K562 (cell line): Measurements from ENCODE around the gene JAK3. TPM values are rescaled to one million over a fixed set of nuclear protein-coding genes. Genes with fewer than 3 reads are reported as not detected.

Experiments used
- ATAC-seq: fragments of 200-7000 bp; cut with Tn5 transposase; 3 replicates; pipeline ENCODE4 v1.9.1; 2020; ENCODE audit warnings: moderate library complexity
- BruUV-seq: library from RNA; stranded (reverse); fragments of 400-500 nt; replicated peaks from 2 replicates; lab custom pipeline; 2021; lab: Mats Ljungman, UMichigan
- CTCF ChIA-PET: fragments of 300-600 bp; formaldehyde crosslinking; extraction: SDS; loops from one replicate; lab custom pipeline; 2021; ENCODE audit warnings: low intra/inter-chr PET ratio; lab: Yijun Ruan, JAX
- POLR2A ChIA-PET: fragments of 300-600, 350-650 bp; sonication (Branson Sonifier 250); formaldehyde crosslinking; extraction: SDS; loops from one replicate; lab custom pipeline; 2021; ENCODE audit warnings: antibody characterized with exemption, inconsistent platforms; lab: Yijun Ruan, JAX
- DNase-seq, 4 experiments: peaks; one replicate each; pipeline versions ENCODE4 v3.0.0 to v3.0.0-alpha.2; 2011 to 2018; ENCODE audit warnings: low spot score in 3 of 4, mixed read lengths in 3 of 4; ENCODE audit errors: extremely low read depth in 1 of 4
- FAIRE-seq: peaks from 2 replicates; lab custom pipeline; 2011; peaks lifted over from hg19 to GRCh38; lab: Jason Lieb, UNC
- H2AFZ ChIP-seq: 2 replicates; pipeline ENCODE4 v1.6.0; 2011; ENCODE audit warnings: low read depth, low read length, control low read depth, inconsistent platforms
- H3K27ac ChIP-seq: fragments of 200-600 bp; 3 replicates; pipeline ENCODE4 v1.8.0; 2011; ENCODE audit warnings: low read depth, mild to moderate bottlenecking, control low read depth, inconsistent platforms, low read length, moderate library complexity, mixed read lengths; ENCODE audit errors: extremely low read depth
- H3K27me3 ChIP-seq, 2 experiments: fragments of 300-600 bp in 1 of 2; 2 replicates in 1 of 2; 3 replicates in 1 of 2; pipeline versions ENCODE4 v1.6.0 to v1.8.0; 2011; ENCODE audit warnings: inconsistent platforms in 2 of 2, low read length in 2 of 2, mild to moderate bottlenecking in 1 of 2, mixed read lengths in 1 of 2, moderate library complexity in 1 of 2; ENCODE audit not compliant: control insufficient read depth in 2 of 2, insufficient read depth in 2 of 2
- H3K36me3 ChIP-seq: fragments of 300-600 bp; 3 replicates; pipeline ENCODE4 v1.8.0; 2011; ENCODE audit warnings: mild to moderate bottlenecking, low read length, inconsistent platforms; ENCODE audit not compliant: control insufficient read depth, insufficient read depth
- H3K4me1 ChIP-seq, 2 experiments: fragments of 200-600 bp in 1 of 2; replicated peaks in 1 of 2; 2 replicates in 1 of 2; 3 replicates in 1 of 2; pipeline versions ENCODE4 v1.5.1 to v1.8.0; 2011; ENCODE audit warnings: inconsistent platforms in 2 of 2, low read length in 2 of 2, mild to moderate bottlenecking in 1 of 2, mixed read lengths in 1 of 2, moderate library complexity in 1 of 2; ENCODE audit not compliant: control insufficient read depth in 2 of 2, insufficient read depth in 2 of 2
- H3K4me2 ChIP-seq: 2 replicates; pipeline ENCODE4 v1.6.1; 2011; ENCODE audit warnings: low read length, control low read depth, inconsistent platforms, mixed read lengths; ENCODE audit not compliant: insufficient read depth
- H3K4me3 ChIP-seq: fragments of 200-600 bp; sonication (generic), shearing (Covaris generic); 2 replicates; pipeline ENCODE4 v1.5.1; 2016; ENCODE audit warnings: control low read depth, inconsistent platforms
- H3K79me2 ChIP-seq: fragments of 200-600 bp; 3 replicates; pipeline ENCODE4 v1.8.0; 2011; ENCODE audit warnings: low read length, inconsistent platforms; ENCODE audit not compliant: control insufficient read depth, insufficient read depth
- H3K9ac ChIP-seq, 2 experiments: 2 replicates each; pipeline versions ENCODE4 v1.6.0 to v1.6.1; 2011; ENCODE audit warnings: low read depth in 2 of 2, low read length in 2 of 2, control low read depth in 1 of 2, inconsistent platforms in 1 of 2, mild to moderate bottlenecking in 1 of 2, mixed read lengths in 1 of 2; ENCODE audit not compliant: insufficient read depth in 1 of 2
- H3K9me1 ChIP-seq: one replicate; pipeline ENCODE4 v1.6.0; 2011; ENCODE audit warnings: inconsistent platforms, mild to moderate bottlenecking, low read length, moderate library complexity; ENCODE audit not compliant: control insufficient read depth, insufficient read depth
- H3K9me3 ChIP-seq: replicated peaks from 2 replicates; pipeline ENCODE4 v1.5.1; 2011; ENCODE audit warnings: low read depth, low read length, inconsistent platforms; ENCODE audit not compliant: control insufficient read depth, insufficient read depth
- H4K20me1 ChIP-seq: replicated peaks from 2 replicates; pipeline ENCODE4 v1.6.1; 2011; ENCODE audit warnings: low read length, inconsistent platforms, mixed read lengths; ENCODE audit not compliant: control insufficient read depth, insufficient read depth
- BCOR ChIP-seq: fragments of 450-650 bp; IDR thresholded peaks from 2 replicates; pipeline ENCODE4 v1.6.1; 2016
- CBFB ChIP-seq: sonication (generic); formaldehyde crosslinking; IDR thresholded peaks from 2 replicates; pipeline ENCODE4 v1.4.0; 2020; ENCODE audit warnings: mild to moderate bottlenecking, missing genetic modification reagents
- CBX8 ChIP-seq: fragments of 200-600 bp; sonication (generic); IDR thresholded peaks from 2 replicates; pipeline ENCODE4 v1.6.1; 2012; ENCODE audit warnings: borderline replicate concordance, mixed run types, low read depth, mild to moderate bottlenecking, moderate library complexity, mixed read lengths, low read length, control low read depth, inconsistent platforms; ENCODE audit not compliant: poor library complexity, severe bottlenecking; ENCODE audit errors: extremely low read depth
- CREBBP ChIP-seq: IDR thresholded peaks from one replicate; pipeline ENCODE4 v1.6.1; 2012; ENCODE audit warnings: low read depth, mild to moderate bottlenecking, control low read depth, inconsistent platforms, low read length
- HOXB6 ChIP-seq: fragments of 250-450 bp; sonication (Bioruptor Pico); IDR thresholded peaks from 2 replicates; pipeline ENCODE4 v1.5.1; 2022; ENCODE audit warnings: mild to moderate bottlenecking, borderline replicate concordance
- NR2C1 ChIP-seq, 2 experiments: fragments of 450-650 bp; IDR thresholded peaks; 2 replicates each; pipeline ENCODE4 v1.6.1; 2017; ENCODE audit warnings: mild to moderate bottlenecking in 2 of 2, antibody characterized with exemption in 1 of 2, inconsistent platforms in 1 of 2, missing compliant biosample characterization in 1 of 2, missing genetic modification characterization in 1 of 2
- RFX5 ChIP-seq: IDR thresholded peaks from 2 replicates; pipeline ENCODE4 v1.6.1; 2011; ENCODE audit warnings: low read depth, mild to moderate bottlenecking, improper control_type of control experiment, low read length
- SREBF1 ChIP-seq: fragments of 150-350 bp; IDR thresholded peaks from 2 replicates; pipeline ENCODE4 v1.6.1; 2014; ENCODE audit warnings: antibody characterized with exemption, low read depth, low read length, borderline replicate concordance
- STAT5A ChIP-seq: IDR thresholded peaks from 2 replicates; pipeline ENCODE4 v1.6.1; 2012; ENCODE audit warnings: low read length, inconsistent platforms, borderline replicate concordance
- TRIM28 ChIP-seq: fragments of 450-650 bp; IDR thresholded peaks from 2 replicates; pipeline ENCODE4 v1.6.1; 2017
- ZNF668 ChIP-seq: fragments of 250-450 bp; sonication (Bioruptor Pico); IDR thresholded peaks from 2 replicates; pipeline ENCODE4 v1.8.0; 2022; ENCODE audit warnings: mild to moderate bottlenecking, inconsistent platforms
- WGBS: fragments of 100-300 bp; shearing (Covaris generic); methylation state at CpG from one replicate; pipeline ENCODE4 v1.1.6; 2016; ENCODE audit warnings: low coverage, mixed read lengths; ENCODE audit not compliant: insufficient coverage; ENCODE audit errors: missing lambda C conversion rate; 5-methylcytosine and 5-hydroxymethylcytosine counted together
- in situ Hi-C: fragments of 300-500 bp; cut with MboI; formaldehyde crosslinking; loops from 4 replicates; pipeline ENCODE4 v1.15.0; 2018; ENCODE audit warnings: inconsistent platforms, mixed read lengths
- intact Hi-C: fragments of 100-400 bp; cut with micrococcal nuclease; formaldehyde crosslinking; loops from 2 replicates; pipeline ENCODE4 v1.14.2; 2022
- polyA plus RNA-seq, 8 experiments: library from polyadenylated mRNA; depleted of rRNA in 4 of 8; stranded (reverse) in 5 of 8; unstranded in 3 of 8; fragments of >200 nt; fragmentation: Nextera tagmentation in 2 of 8; fragmentation: Illumina TruSeq in 1 of 8; extraction: Ambion mirVana in 2 of 8; extraction: Trizol in 1 of 8; gene quantifications; 2 replicates each; pipeline versions ENCODE4 v1.2.1 to v1.2.3, GENCODE V29; 2011 to 2014; ENCODE audit warnings: inconsistent platforms in 1 of 8, missing spikeins in 1 of 8
- total RNA-seq, 7 experiments: library from RNA; depleted of rRNA in 6 of 7; stranded (reverse); fragments of >200 nt in 6 of 7; fragmentation: Illumina TruSeq in 2 of 7; extraction: Trizol in 2 of 7; gene quantifications; 2 replicates each; pipeline versions ENCODE4 v1.2.1 to v1.2.3, GENCODE V29; 2011 to 2021; ENCODE audit warnings: low replicate concordance in 1 of 7
- TF ChIP-seq, protein P1 (sequence below), 3 experiments: fragments of 200-800 bp in 1 of 3; sonication (Bioruptor generic) in 1 of 3; sonication (generic) in 1 of 3; formaldehyde crosslinking in 1 of 3; IDR thresholded peaks; 2 replicates each; pipeline versions ENCODE4 v1.6.1 to v1.8.0; 2016 to 2022; ENCODE audit warnings: mild to moderate bottlenecking in 2 of 3, missing compliant biosample characterization in 2 of 3, missing genetic modification characterization in 2 of 3, missing genetic modification reagents in 1 of 3
- TF ChIP-seq, protein P2 (sequence below): sonication (generic); formaldehyde crosslinking; IDR thresholded peaks from 2 replicates; pipeline ENCODE4 v1.8.1; 2023; ENCODE audit warnings: mild to moderate bottlenecking, missing genetic modification reagents

JAK3 gene
- total and polyA plus RNA-seq, 9 of the 15 experiments (the other 6 are each of a cell fraction or from before 2014, with no cell fraction given), result 0.01 to 0.18 (median 0.07) TPM; not detected in 1

DNA sequence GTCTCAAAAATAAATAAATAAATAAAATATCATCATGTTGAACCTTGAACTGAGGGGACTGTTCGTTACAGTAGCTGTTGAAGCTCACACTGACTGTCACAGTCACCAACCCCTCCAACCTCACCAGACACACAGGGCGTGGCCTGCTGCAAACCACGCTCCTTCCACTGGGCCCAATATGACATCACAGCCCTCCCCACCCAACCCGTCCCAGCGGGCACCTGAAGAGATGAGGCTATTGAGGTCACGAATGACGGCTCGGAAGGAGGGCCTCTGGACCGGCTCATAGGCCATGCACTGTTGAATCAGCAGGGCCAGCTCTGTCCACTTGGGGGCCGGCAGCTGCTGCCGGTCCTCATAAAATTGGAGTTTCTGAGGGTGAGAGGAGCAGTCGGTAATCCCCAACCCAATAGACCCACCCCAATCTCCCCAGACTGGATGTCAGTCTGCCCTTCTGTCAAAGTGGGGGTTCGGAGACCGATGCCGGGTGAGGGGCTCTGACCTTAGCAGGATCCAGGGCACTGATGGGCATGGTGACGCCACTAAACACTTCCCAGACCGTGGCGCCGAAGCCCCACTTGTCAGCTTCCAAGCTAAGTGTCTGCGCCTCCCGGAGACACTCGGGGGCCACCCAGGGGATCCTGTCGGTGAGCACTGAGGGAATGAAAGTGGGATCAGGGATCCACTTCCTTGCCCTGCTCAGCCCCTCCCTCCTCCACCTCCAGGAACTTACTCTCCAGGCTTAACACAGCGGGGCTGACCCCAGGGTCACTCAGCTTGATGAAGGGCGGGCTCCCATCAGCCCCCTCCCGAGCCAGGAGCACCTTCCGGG lies 13.2 kb downstream of the JAK3 start (continued):
- TF ChIP-seq, protein P1, sequence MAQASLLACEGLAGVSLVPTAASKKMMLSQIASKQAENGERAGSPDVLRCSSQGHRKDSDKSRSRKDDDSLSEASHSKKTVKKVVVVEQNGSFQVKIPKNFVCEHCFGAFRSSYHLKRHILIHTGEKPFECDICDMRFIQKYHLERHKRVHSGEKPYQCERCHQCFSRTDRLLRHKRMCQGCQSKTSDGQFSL (CRISPR knock-in tag; IDR thresholded peaks at IDR 0.05), result 0 out of 2 replicates have a peak, but pooled peaks have one; percentile 21
- TF ChIP-seq, protein P1 (tag; IDR thresholded peaks at IDR 0.05), result no peak
- TF ChIP-seq NR2C1 (IDR thresholded peaks at IDR 0.05) (peak; percentile 62; the same call in 1 of the 2 replicates), NR2C1 (tag; IDR thresholded peaks at IDR 0.05) (0 out of 2 replicates have a peak, but pooled peaks have one; percentile 27), TRIM28 (0 out of 2 replicates have a peak, but pooled peaks have one; percentile 21)

DNA sequence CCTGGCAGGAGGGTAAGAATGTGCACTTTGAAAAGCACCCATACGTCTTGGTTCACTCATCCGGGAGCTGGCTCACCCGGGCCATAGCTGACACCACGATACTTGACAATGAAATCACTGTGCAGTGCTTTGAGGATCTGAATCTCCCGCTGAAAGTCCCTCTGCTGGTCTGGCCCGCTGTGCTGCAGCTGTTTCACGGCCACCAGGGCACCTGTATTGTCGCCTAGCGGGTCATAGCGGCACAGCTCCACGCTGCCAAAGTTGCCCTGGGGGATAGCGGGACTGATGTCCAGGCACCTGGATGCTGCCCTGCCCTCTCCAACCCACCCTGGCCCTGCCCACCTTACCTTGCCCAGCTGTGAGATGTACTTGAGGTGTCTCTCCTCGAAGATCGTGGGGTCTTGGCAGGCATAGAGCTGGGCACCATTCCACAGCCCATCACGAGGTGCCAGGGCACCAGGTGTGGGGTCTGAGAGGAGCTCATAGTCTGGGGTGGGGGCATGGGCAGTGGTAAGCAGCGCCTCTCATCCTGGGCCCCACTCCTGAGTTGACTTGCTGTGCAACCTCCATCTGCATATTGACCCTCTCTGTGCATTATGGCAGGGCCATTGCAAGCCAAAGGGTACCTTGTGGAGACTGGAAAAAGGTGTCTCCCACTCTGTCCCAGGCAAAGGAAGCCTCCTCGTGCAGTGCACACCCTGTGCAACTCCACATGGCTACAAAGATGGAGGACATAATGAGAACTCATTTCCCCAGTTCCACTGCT lies 15.2 kb downstream of the JAK3 start:
- H3K36me3 ChIP-seq, result no peaks in the 10 kb centered on the region
- H3K9me3 ChIP-seq, result no peaks in the 10 kb centered on the region
- peak overlapping the region in 1 of 2 experiments; percentile 48; a peak in 1 of 4 replicates for H3K9ac ChIP-seq
- H3K27ac ChIP-seq, result no peak overlapping the region
- WGBS, result 27% methylated on average over 16 of the region's 17 CpGs
- peaks cover 4 to 33% of the 10 kb centered on the region in 2 experiments; a peak in 3 of 5 replicates for H3K4me1 ChIP-seq
- no peak for ATAC-seq
- H4K20me1 ChIP-seq, result peaks cover 5% of the 10 kb centered on the region; the same call in 1 of the 2 replicates
- H3K4me3 ChIP-seq, result no peak overlapping the region
- peaks cover 5 to 10% of the 10 kb centered on the region in 2 experiments; a peak in 2 of 5 replicates for H3K27me3 ChIP-seq
- no peaks in the 10 kb centered on the region for H3K9me1 ChIP-seq
- no peak for FAIRE-seq
- H3K79me2 ChIP-seq, result no peaks in the 10 kb centered on the region
- H3K4me2 ChIP-seq, result no peak overlapping the region
- in situ Hi-C loops (no loop called here), intact Hi-C loops (no loop called here)
- ChIA-PET POLR2A (interaction anchor here (0.6 kb wide), 1 partner anchor 13 kb away, joined by 3 read pairs; no protein-coding TSS in a partner anchor), CTCF (no interaction called here)
- no TSS peak for BruUV-seq
- no peak for DNase-seq
- H2AFZ ChIP-seq, result no peak overlapping the region
- TF ChIP-seq SREBF1 (no peak), CBFB (CRISPR knock-in tag) (0 out of 2 replicates have a peak, but pooled peaks have one; percentile 43), CREBBP (no peak), BCOR (0 out of 2 replicates have a peak, but pooled peaks have one; percentile 33), STAT5A (no peak), ZNF668 (CRISPR knock-in tag) (no peak), RFX5 (no peak), CBX8 (no peak), HOXB6 (no peak)
- TF ChIP-seq, protein P2, sequence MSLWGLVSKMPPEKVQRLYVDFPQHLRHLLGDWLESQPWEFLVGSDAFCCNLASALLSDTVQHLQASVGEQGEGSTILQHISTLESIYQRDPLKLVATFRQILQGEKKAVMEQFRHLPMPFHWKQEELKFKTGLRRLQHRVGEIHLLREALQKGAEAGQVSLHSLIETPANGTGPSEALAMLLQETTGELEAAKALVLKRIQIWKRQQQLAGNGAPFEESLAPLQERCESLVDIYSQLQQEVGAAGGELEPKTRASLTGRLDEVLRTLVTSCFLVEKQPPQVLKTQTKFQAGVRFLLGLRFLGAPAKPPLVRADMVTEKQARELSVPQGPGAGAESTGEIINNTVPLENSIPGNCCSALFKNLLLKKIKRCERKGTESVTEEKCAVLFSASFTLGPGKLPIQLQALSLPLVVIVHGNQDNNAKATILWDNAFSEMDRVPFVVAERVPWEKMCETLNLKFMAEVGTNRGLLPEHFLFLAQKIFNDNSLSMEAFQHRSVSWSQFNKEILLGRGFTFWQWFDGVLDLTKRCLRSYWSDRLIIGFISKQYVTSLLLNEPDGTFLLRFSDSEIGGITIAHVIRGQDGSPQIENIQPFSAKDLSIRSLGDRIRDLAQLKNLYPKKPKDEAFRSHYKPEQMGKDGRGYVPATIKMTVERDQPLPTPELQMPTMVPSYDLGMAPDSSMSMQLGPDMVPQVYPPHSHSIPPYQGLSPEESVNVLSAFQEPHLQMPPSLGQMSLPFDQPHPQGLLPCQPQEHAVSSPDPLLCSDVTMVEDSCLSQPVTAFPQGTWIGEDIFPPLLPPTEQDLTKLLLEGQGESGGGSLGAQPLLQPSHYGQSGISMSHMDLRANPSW (CRISPR knock-in tag), result no peak
